ENCODE data around the gene EXD3. TPM values are rescaled to one million over a fixed set of nuclear protein-coding genes. Genes with fewer than 3 reads are reported as not detected.

The EXD3 gene
- total RNA-seq, 1 donor from 2014 or later: 8.3 TPM

DNA sequence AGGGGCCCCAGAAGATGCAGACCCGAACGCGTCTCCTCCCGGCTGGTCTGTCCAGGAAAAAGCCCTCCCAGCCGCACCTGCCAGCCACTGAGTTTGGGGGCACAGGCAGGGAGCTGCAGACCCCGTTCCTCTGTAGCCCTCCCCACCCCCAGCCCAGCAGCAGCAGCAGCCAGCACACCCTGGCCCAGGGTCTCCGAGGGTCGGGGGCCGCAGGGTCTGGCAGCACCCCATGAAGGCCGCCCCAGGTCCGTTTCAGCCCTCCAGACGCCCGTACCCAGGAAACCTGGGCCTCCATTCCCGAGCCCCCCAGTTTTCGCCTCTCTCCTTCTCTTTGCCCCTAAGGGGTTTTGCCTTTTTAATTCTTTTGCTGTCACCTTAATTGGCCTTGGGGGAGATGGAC is 19.7 kb downstream of the EXD3 start:
- ATAC-seq: no peak
- intact Hi-C loops (cut with micrococcal nuclease): loop anchor here (10.0 kb wide), 1 partner anchor 78 kb away; no protein-coding TSS in a partner anchor
- peak; percentile 20 for DNase-seq

DNA sequence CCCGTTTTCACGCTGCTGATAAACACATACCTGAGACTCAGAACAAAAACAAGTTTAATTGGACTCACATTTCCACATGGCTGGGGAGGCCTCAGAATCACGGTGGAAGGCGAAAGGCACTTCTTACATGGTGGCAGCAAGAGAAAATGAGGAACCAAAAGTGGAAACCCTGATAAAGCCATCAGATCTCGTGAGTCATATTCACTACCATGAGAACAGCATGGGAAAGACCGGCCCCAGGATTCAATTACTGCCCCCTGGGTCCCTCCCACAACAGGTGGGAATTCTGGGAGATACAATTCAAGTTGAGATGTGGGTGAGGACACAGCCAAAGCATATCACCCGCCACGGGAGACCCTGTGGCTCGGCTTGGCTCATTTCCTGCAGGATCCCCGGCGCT is 20.2 kb downstream of the EXD3 start:
- ATAC-seq (no peak), DNase-seq (peak; percentile 5)
- intact Hi-C loops (cut with micrococcal nuclease): loop anchor here (10.0 kb wide), 1 partner anchor 78 kb away; no protein-coding TSS in a partner anchor

DNA sequence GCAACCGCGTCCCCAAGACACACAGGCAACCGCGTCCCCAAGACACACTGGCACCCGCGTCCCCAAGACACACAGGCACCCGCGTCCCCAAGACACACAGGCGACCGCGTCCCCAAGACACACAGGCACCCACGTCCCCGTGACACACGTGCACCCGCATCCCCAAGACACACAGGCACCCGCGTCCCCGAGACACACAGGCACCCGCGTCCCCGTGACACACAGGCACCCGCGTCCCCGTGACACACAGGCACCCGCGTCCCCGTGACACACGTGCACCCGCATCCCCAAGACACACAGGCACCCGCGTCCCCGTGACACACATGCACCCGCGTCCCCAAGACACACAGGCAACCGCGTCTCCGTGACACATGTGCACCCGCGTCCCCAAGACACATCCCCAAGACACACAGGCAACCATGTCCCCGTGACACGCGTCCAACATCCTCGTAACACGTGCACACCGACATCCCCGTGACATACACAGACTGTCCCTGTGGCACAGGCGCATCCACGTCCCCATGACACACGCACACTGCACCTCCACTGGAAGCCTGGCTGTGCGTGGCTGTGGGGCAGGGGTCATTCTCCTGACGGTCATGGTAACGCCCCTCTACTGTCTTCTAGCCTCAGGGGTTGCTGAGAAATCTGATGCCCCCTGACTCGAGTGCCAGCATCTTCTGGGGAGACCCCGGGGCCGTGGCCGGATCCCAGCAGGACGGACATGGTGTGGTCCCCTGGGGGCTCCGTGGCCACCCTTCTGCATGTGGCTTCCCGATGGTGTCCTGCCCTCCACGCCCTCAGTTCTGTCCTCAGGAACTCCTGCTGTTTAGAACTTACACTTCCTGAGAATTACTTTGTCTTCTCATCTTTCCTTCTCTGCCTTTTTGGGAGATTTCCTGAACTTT is 24.1 kb downstream of the EXD3 start:
- ATAC-seq (no peak), DNase-seq (peak; percentile 18)
- intact Hi-C loops (cut with micrococcal nuclease): no loop called here

- ATAC-seq (no peak), DNase-seq (peak; percentile 15)
- intact Hi-C loops (cut with micrococcal nuclease): no loop called here
Measured at GRCh38 chr9:137397675-137398423, 25.1 kb downstream of the EXD3 start.

DNA sequence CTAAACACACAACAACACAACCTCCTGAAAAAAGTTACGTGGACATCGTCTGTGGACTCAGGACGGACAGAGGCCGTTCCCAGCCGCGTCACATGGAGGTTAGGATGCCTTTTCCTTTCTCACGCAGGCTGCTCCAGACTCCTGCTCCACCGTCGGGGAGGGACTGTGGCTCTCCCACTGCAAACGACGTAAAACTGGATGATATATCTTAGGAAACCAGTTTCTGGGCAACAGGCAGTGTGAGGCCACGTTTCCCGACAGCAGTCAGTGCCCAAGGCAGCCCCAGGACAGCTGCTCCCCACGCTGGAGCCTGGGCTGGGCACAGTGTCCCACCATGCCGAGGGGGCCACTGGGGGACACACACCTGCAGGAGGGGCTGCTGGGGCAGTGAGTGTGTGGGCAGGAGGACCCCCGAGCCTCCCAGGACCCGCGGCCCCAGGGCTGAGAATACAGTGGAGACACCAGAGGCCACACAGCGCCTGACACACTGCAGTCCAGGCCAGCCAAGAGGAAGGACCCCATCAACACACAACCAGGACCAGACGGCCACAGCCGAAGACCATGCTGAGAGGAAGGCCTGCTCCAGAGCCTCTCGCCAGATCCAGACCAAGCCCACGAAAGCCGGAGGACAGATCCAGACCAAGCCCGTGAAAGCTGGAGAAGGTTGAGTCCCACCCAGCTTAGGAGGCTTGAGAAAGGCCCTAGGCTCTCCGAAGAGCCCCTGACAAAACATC is 26.2 kb downstream of the EXD3 start:
- DNase-seq (peak; percentile 23), ATAC-seq (no peak)
- intact Hi-C loops (cut with micrococcal nuclease): no loop called here

- ATAC-seq (no peak), DNase-seq (peak; percentile 4)
- intact Hi-C loops (cut with micrococcal nuclease): no loop called here
Measured at GRCh38 chr9:137396227-137396626, 26.7 kb downstream of the EXD3 start.

DNA sequence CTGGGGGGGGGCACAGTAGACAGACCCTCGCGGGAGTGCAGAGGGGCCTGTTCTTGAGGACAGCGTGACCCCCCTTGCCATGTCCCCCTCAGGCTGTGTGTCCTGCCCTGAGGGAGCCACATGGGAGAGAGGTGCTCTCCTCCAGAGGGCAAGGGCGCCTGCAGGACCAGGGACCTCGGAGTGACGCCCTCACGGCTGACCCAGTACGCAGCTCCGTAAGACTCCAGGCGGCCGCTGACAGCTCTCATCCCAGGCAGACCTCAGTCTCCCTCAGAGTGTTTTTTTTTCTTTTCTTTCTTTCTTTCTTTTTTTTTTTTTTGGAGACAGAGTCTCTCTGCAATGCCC is 27.3 kb downstream of the EXD3 start:
- ATAC-seq (no peak), DNase-seq (no peak)
- intact Hi-C loops (cut with micrococcal nuclease): no loop called here

DNA sequence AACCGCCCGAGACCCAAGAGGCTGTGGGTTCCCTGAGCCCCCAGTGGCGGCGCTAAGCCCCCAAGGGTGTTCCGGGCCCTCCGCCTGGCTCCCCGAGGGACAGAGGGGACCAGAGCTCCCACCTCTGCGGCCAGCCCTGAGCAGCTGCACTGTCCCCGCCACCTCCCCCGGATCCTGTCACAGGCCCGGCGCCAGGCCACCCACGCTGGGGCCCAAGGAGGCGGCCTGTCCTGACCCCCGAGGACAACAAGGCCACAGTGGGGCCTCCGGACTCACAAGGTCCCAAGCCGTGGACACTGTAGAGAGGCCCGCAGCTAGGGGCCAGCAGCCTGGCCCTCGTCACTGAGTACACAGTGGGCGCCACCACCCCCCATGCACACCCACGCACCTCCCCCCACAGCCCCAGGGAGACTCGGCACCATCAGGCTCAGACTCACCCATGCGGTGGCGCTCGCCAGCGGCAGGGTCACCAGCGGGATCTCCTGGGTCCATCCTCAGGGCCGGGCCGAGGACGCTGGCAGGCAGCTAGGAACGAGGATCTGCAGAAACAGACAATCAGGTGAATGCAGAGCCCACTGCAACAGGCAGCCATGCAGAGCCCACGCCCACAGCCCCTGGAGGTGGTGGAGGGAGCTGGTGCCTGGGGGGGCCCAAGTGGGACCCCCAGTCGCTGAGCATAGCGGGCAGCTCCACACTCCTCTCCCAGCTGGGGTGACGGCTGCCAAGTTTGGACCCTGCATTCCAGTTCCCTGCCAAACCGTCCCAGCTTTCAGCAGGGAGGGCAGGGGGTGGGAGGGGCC is 27.9 kb downstream of the EXD3 start:
- intact Hi-C loops (cut with micrococcal nuclease): no loop called here
- ATAC-seq (no peak), DNase-seq (no peak)

GRCh38 chr9:137393176-137394150 is 29.5 kb downstream of the EXD3 start:
- DNase-seq: no peak
- ATAC-seq: no peak
- intact Hi-C loops (cut with micrococcal nuclease): no loop called here

GRCh38 chr9:137392232-137393007 is 30.5 kb downstream of the EXD3 start:
- ATAC-seq (no peak), DNase-seq (no peak)
- intact Hi-C loops (cut with micrococcal nuclease): no loop called here

GRCh38 chr9:137391411-137391754 is 31.6 kb downstream of the EXD3 start:
- ATAC-seq: peak; percentile 49
- peak; percentile 56 for DNase-seq
- intact Hi-C loops (cut with micrococcal nuclease): no loop called here

- intact Hi-C loops (cut with micrococcal nuclease): no loop called here
- ATAC-seq: peak; percentile 9
- no peak for DNase-seq
Measured at GRCh38 chr9:137390553-137391410, 32.2 kb downstream of the EXD3 start.

DNA sequence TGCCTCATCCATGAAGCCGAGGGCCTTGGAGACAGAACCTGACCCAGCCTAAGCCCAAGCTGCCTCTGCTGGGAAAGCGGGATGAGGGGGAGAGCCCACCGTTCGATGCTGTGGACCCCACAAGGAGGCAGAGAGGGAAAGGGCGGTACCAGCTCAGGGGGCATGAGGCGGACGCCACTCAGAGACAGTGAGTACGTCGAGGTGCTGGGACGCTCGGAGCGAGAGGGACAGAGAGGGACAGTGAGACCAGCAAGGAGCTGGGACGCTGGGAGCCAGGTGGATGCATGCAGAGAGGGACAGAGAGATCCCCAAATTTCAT is 33.6 kb downstream of the EXD3 start:
- intact Hi-C loops (cut with micrococcal nuclease): no loop called here
- ATAC-seq (no peak), DNase-seq (no peak)

DNA sequence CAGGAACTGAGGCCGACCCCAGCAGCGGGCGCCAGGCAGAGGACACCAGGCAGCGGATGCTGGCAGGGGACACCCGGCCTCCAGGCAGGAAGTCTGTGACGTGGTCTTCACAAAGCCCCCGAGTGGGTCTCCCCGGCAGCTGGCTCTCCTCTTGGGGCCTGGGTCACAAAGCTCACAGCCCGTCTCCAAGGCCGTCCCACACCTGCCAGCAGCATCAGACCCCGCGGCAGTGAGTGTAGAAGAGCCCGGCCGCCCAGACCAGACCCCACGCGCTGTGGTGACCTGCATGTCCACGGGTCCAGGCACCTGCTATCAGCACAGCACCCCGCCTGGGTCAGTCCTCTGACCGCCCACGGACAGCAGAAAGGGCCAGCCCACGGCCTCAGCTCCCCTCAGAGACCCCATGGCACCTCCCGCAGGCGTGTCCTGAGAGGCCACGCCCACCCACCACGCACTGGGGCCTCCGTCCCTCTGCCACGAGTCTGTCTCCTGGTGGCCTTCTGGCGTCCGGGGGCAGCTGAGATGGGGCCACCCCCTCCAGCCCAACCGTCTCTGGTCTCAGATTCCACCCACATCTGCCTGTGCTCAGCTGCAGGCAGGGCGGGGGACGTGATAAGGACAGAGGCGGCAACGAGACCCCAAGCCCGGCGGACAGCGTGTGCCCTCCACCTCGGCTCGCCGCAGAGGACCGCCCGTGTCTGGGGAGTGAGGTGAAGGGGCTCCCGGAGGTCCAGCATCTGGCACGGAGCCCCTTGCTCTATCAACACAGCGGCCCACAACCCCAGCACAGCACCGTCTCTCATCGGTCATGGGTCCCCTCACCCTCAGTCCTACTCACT is 34.2 kb downstream of the EXD3 start:
- ATAC-seq (no peak), DNase-seq (no peak)
- intact Hi-C loops (cut with micrococcal nuclease): no loop called here

GRCh38 chr9:137387891-137388560 is 34.9 kb downstream of the EXD3 start:
- ATAC-seq: no peak
- intact Hi-C loops (cut with micrococcal nuclease): no loop called here
- DNase-seq: no peak
